ENCODE results near the gene KRT17. TPM values are rescaled to one million over a fixed set of nuclear protein-coding genes. Genes with fewer than 3 reads are reported as not detected.
"Not testable (repeated sequence)": the region's sequence is repeated elsewhere in the genome, so short reads cannot be mapped to it uniquely, and the experiment has no call there.

Gene KRT17
- total RNA-seq, 4 donors from 2014 or later = 474 to 1,574 (median 971) TPM

- intact Hi-C loops (cut with DNase I; ENCODE audit: low total_unique reads) = no loop called here
- DNase-seq (ENCODE audit: low spot score in 2 of 2) = no peak
- 88 to 93% methylated on average over 24 to 25 of the region's 25 CpGs for WGBS, 2 donors
- H3K4me3 ChIP-seq (ENCODE audit: low read depth, poor library complexity, severe bottlenecking) = no peak overlapping the region
- TF ChIP-seq POLR2A (IDR thresholded peaks at IDR 0.05) (no peak), CTCF (IDR thresholded peaks at IDR 0.05) (no peak)
Measured at GRCh38 chr17:41610965-41611640, 13.3 kb downstream of the KRT17 start.

GRCh38 chr17:41610061-41610517 is 14.3 kb downstream of the KRT17 start:
- WGBS, 2 donors = 40 to 46% methylated on average over 10 of the region's 10 CpGs
- intact Hi-C loops (cut with DNase I; ENCODE audit: low total_unique reads); DNase-seq (ENCODE audit: low spot score in 2 of 2); H3K4me3 ChIP-seq (ENCODE audit: low read depth, poor library complexity, severe bottlenecking): not testable (repeated sequence)

GRCh38 chr17:41606930-41607329 is 17.4 kb downstream of the KRT17 start:
- H3K4me3 ChIP-seq (ENCODE audit: low read depth, poor library complexity, severe bottlenecking); intact Hi-C loops (cut with DNase I; ENCODE audit: low total_unique reads); DNase-seq (ENCODE audit: low spot score in 2 of 2): not testable (repeated sequence)
- WGBS, 2 donors = 67 to 83% methylated on average over 4 of the region's 4 CpGs

GRCh38 chr17:41602524-41602923 is 21.9 kb downstream of the KRT17 start:
- 70 to 75% methylated on average over 2 of the region's 2 CpGs for WGBS, 2 donors
- intact Hi-C loops (cut with DNase I; ENCODE audit: low total_unique reads) = no loop called here

GRCh38 chr17:41600318-41600717 is 24.1 kb downstream of the KRT17 start:
- no peak overlapping the region for H3K4me3 ChIP-seq (ENCODE audit: low read depth, poor library complexity, severe bottlenecking)
- no peak for TF ChIP-seq POLR2A (IDR thresholded peaks at IDR 0.05)
- no peak for TF ChIP-seq CTCF (IDR thresholded peaks at IDR 0.05)
- intact Hi-C loops (cut with DNase I; ENCODE audit: low total_unique reads) = no loop called here

More at GRCh38 chr17:41602524-41602923, 21.9 kb downstream of the KRT17 start:
- no peak for DNase-seq (ENCODE audit: low spot score in 2 of 2)
- TF ChIP-seq POLR2A (IDR thresholded peaks at IDR 0.05) (no peak), CTCF (IDR thresholded peaks at IDR 0.05) (no peak)
- no peak overlapping the region for H3K4me3 ChIP-seq (ENCODE audit: low read depth, poor library complexity, severe bottlenecking)

GRCh38 chr17:41599680-41600079 is 24.7 kb downstream of the KRT17 start:
- H3K4me3 ChIP-seq (ENCODE audit: low read depth, poor library complexity, severe bottlenecking) = no peak overlapping the region
- no peak for DNase-seq (ENCODE audit: low spot score in 2 of 2)
- WGBS, 2 donors = 57 to 67% methylated on average over 1 of the region's 1 CpG
- intact Hi-C loops (cut with DNase I; ENCODE audit: low total_unique reads) = no loop called here
- TF ChIP-seq POLR2A (IDR thresholded peaks at IDR 0.05) = no peak
- TF ChIP-seq CTCF (IDR thresholded peaks at IDR 0.05) = no peak

More at GRCh38 chr17:41600318-41600717, 24.1 kb downstream of the KRT17 start:
- DNase-seq (ENCODE audit: low spot score in 2 of 2) = no peak
- WGBS, 2 donors = 69 to 72% methylated on average over 4 of the region's 4 CpGs

- TF ChIP-seq POLR2A (IDR thresholded peaks at IDR 0.05) (no peak), CTCF (IDR thresholded peaks at IDR 0.05) (no peak)
Measured at GRCh38 chr17:41595585-41595984, 28.8 kb downstream of the KRT17 start.

More at GRCh38 chr17:41595585-41595984, 28.8 kb downstream of the KRT17 start:
- no peak overlapping the region for H3K4me3 ChIP-seq (ENCODE audit: low read depth, poor library complexity, severe bottlenecking)
- intact Hi-C loops (cut with DNase I; ENCODE audit: low total_unique reads) = no loop called here
- WGBS, 2 donors = 52 to 53% methylated on average over 8 of the region's 8 CpGs
- DNase-seq (ENCODE audit: low spot score in 2 of 2) = no peak

All from lower leg skin (tissue), 4 donors.